ENCODE results near the gene STIMATE.

- TF ChIP-seq FOXM1 (IDR thresholded peaks at IDR 0.05; ENCODE audit: low read depth) (no peak), CTCF (IDR thresholded peaks at IDR 0.05) (no peak), POLR2AphosphoS5 (IDR thresholded peaks at IDR 0.05; ENCODE audit: low read depth, low read length) (no peak), CHD2 (IDR thresholded peaks at IDR 0.05; ENCODE audit: low read length, partially characterized antibody) (no peak), TAF1 (IDR thresholded peaks at IDR 0.05; ENCODE audit: borderline replicate concordance, low read depth, low read length) (no peak), USF2 (IDR thresholded peaks at IDR 0.05; ENCODE audit: borderline replicate concordance, low read depth, low read length) (no peak), EP300 (IDR thresholded peaks at IDR 0.05; ENCODE audit: borderline replicate concordance in 1 of 2, low read depth in 1 of 2, low read length in 1 of 2) (no peak), NFIC (IDR thresholded peaks at IDR 0.05; ENCODE audit: borderline replicate concordance) (no peak), MAX (IDR thresholded peaks at IDR 0.05; ENCODE audit: low read depth) (no peak), GABPA (IDR thresholded peaks at IDR 0.05; ENCODE audit: low read depth) (no peak), MEF2A (IDR thresholded peaks at IDR 0.05; ENCODE audit: borderline replicate concordance, low read depth) (no peak), YY1 (IDR thresholded peaks at IDR 0.05; ENCODE audit: low read depth) (no peak)
Measured at GRCh38 chr3:52845157-52845556, 52.2 kb downstream of the STIMATE start.
